ENCODE data around the gene MCUR1. TPM values are rescaled to one million over a fixed set of nuclear protein-coding genes. Genes with fewer than 3 reads are reported as not detected.

The MCUR1 gene
- polyA plus RNA-seq, 5 donors = 31.7 to 41.7 (median 32.5) TPM

DNA sequence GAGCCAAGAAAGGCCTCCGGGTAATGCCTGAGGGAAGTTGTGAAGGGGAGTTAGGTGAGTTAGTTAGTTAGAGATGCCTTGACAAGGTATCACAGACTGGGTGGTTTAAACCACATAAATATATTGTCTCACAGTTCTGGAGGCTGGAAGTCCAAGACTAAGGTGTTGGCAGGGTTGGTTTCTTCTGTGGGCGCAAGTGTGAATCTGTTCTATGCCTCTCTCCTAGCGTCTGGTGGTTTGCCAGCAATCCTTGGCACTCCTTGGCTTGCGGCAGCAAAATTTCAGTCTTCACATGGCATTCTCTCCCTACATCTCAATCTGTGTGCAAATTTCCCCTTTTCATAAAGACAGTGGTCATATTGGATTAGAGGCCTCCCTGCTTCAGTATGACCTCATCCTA, 73.0 kb downstream of the MCUR1 start:
- no peak for DNase-seq

Other genes with a start within 250 kb of the MCUR1 start
- gene SIRT5, start 240.0 kb downstream of the MCUR1 start, polyA plus RNA-seq (ENCODE audit: insufficient read depth in 1 of 5, insufficient read length in 5 of 5, low replicate concordance in 1 of 5) = 10 to 100 TPM; 13.6 to 20.3 (median 17.9) TPM
- 10 to 100 TPM; 75.4 to 80.5 (median 78.3) TPM for gene NOL7, start 199.2 kb downstream of the MCUR1 start, polyA plus RNA-seq (ENCODE audit: insufficient read depth in 1 of 5, insufficient read length in 5 of 5, low replicate concordance in 1 of 5)
- gene RANBP9, start 102.7 kb downstream of the MCUR1 start, polyA plus RNA-seq (ENCODE audit: insufficient read depth in 1 of 5, insufficient read length in 5 of 5, low replicate concordance in 1 of 5) = 10 to 100 TPM; 38.9 to 49.3 (median 44.0) TPM
- gene RNF182, start 110.4 kb upstream of the MCUR1 start, polyA plus RNA-seq (ENCODE audit: insufficient read depth in 1 of 5, insufficient read length in 5 of 5, low replicate concordance in 1 of 5) = 1 to 10 TPM; 4.3 to 6.3 (median 5.4) TPM